Sigmoid colon (tissue), 4 donors: ENCODE data around the gene ZCCHC24.

ENCODE experiments used
- CTCF ChIP-seq, 4 experiments: fragments of 450-650 bp in 3 of 4; fragments of 200-600 bp in 1 of 4; IDR thresholded peaks; one replicate each; pipeline ENCODE4 v1.5.1; 2016 to 2019; ENCODE audit warnings: antibody characterized with exemption in 4 of 4, mild to moderate bottlenecking in 3 of 4, moderate library complexity in 2 of 4
- EP300 ChIP-seq, 4 donors: sonication (generic); formaldehyde crosslinking; IDR thresholded peaks; one replicate each; pipeline ENCODE4 v1.6.1; 2017; ENCODE audit warnings: antibody characterized with exemption in 4 of 4
- POLR2A ChIP-seq, 2 donors: fragments of 450-650 bp; IDR thresholded peaks; one replicate each; pipeline ENCODE4 v1.6.1; 2016; ENCODE audit warnings: antibody characterized with exemption in 2 of 2, mild to moderate bottlenecking in 2 of 2, moderate library complexity in 2 of 2
- POLR2AphosphoS5 ChIP-seq, 4 donors: sonication (generic); formaldehyde crosslinking; IDR thresholded peaks; one replicate each; pipeline ENCODE4 v1.6.1; 2017; ENCODE audit warnings: antibody characterized with exemption in 4 of 4

- TF ChIP-seq POLR2A (IDR thresholded peaks at IDR 0.05): no peak
- TF ChIP-seq CTCF (IDR thresholded peaks at IDR 0.05): no peak
- no peak for TF ChIP-seq POLR2AphosphoS5 (IDR thresholded peaks at IDR 0.05)
- no peak for TF ChIP-seq EP300 (IDR thresholded peaks at IDR 0.05)
Observed at GRCh38 chr10:79367426-79368189, 77.8 kb downstream of the ZCCHC24 start.
